Frontal cortex (tissue), 4 donors: ENCODE data around the gene NTN1. TPM values are rescaled to one million over a fixed set of nuclear protein-coding genes. Genes with fewer than 3 reads are reported as not detected.
"Not testable (repeated sequence)": the region's sequence is repeated elsewhere in the genome, so short reads cannot be mapped to it uniquely, and the experiment has no call there.

ENCODE experiments used
- DNase-seq, 2 donors: peaks; one replicate each; pipeline ENCODE4 v3.0.0; 2012; ENCODE audit warnings: low spot score in 2 of 2
- FAIRE-seq: peaks from 2 replicates; lab custom pipeline; 2012; peaks lifted over from hg19 to GRCh38; lab: Jason Lieb, UNC
- total RNA-seq: library from RNA; depleted of rRNA; stranded (reverse); fragments of >200 nt; gene quantifications from one replicate; pipeline ENCODE4 v1.2.3, GENCODE V29; 2014
- donor health status: control.
- donor health status: control.
- donor health status: control.

Gene NTN1
- total RNA-seq, 1 donor from 2014 or later = 6.5 TPM

- DNase-seq = no peak
- no peak for FAIRE-seq
Measured at GRCh38 chr17:9144502-9145249, 123.4 kb downstream of the NTN1 start.

- DNase-seq (no peak), FAIRE-seq (no peak)
Measured at GRCh38 chr17:9146064-9146463, 124.8 kb downstream of the NTN1 start.

- DNase-seq = no peak
- FAIRE-seq = no peak
Measured at GRCh38 chr17:9148905-9149525, 127.7 kb downstream of the NTN1 start.

- no peak for DNase-seq
- FAIRE-seq = no peak
Measured at GRCh38 chr17:9150446-9151090, 129.3 kb downstream of the NTN1 start.

GRCh38 chr17:9151091-9151490, 129.8 kb downstream of the NTN1 start:
- no peak for FAIRE-seq
- peak in 1 of 2 donors; percentile 25 for DNase-seq

GRCh38 chr17:9151740-9152139, 130.4 kb downstream of the NTN1 start:
- not testable (repeated sequence) for FAIRE-seq, DNase-seq

- DNase-seq = no peak
- FAIRE-seq = no peak
Measured at GRCh38 chr17:9158544-9159452, 137.5 kb downstream of the NTN1 start.

GRCh38 chr17:9162275-9162985, 141.1 kb downstream of the NTN1 start:
- DNase-seq (no peak), FAIRE-seq (no peak)

GRCh38 chr17:9166788-9167187, 145.5 kb downstream of the NTN1 start:
- DNase-seq (no peak), FAIRE-seq (no peak)

- DNase-seq = no peak
Measured at GRCh38 chr17:9167379-9167778, 146.1 kb downstream of the NTN1 start.

GRCh38 chr17:9169116-9169515, 147.8 kb downstream of the NTN1 start:
- DNase-seq (no peak), FAIRE-seq (no peak)

More at GRCh38 chr17:9167379-9167778, 146.1 kb downstream of the NTN1 start:
- FAIRE-seq = no peak

- FAIRE-seq (no peak), DNase-seq (no peak)
Measured at GRCh38 chr17:9170336-9170735, 149.0 kb downstream of the NTN1 start.

GRCh38 chr17:9170853-9171252, 149.5 kb downstream of the NTN1 start:
- no peak for FAIRE-seq
- DNase-seq = no peak

- no peak for FAIRE-seq
- DNase-seq = no peak
Measured at GRCh38 chr17:9173386-9173983, 152.2 kb downstream of the NTN1 start.

GRCh38 chr17:9174312-9174711, 153.0 kb downstream of the NTN1 start:
- FAIRE-seq (no peak), DNase-seq (no peak)

- FAIRE-seq (no peak), DNase-seq (no peak)
Measured at GRCh38 chr17:9174779-9175574, 153.7 kb downstream of the NTN1 start.

- DNase-seq (no peak), FAIRE-seq (no peak)
Measured at GRCh38 chr17:9175700-9176467, 154.6 kb downstream of the NTN1 start.

- DNase-seq (no peak), FAIRE-seq (no peak)
Measured at GRCh38 chr17:9177212-9177611, 155.9 kb downstream of the NTN1 start.
